DMS153 treated with DMSO at 0.1 percent for 48 hours (cell line): ENCODE measurements around the gene ZNF441.
A peak's percentile ranks its signal among the peaks of the same experiment; 100 is the strongest.
"Not testable (repeated sequence)": the region's sequence is repeated elsewhere in the genome, so short reads cannot be mapped to it uniquely, and the experiment has no call there.

Source experiments
- DNase-seq: peaks from one replicate; lab custom pipeline; 2025; ENCODE audit not compliant: unreplicated experiment; lab: John Stamatoyannopoulos, UW

The ZNF441 gene

GRCh38 chr19:11766597-11767591 lies at the start of gene ZNF441:
TSS of gene ZNF441 (plus strand) at chr19:11767000. CDS start at chr19:11767194, 194 bp downstream.
- peak; percentile 81 for DNase-seq

- DNase-seq = no peak
Measured at GRCh38 chr19:11721681-11722080, 45.1 kb upstream of the ZNF441 start.

- no peak for DNase-seq
Measured at GRCh38 chr19:11722414-11722813, 44.4 kb upstream of the ZNF441 start.

- no peak for DNase-seq
Measured at GRCh38 chr19:11729586-11729985, 37.2 kb upstream of the ZNF441 start.

GRCh38 chr19:11735375-11735774 lies 31.4 kb upstream of the ZNF441 start:
- no peak for DNase-seq

- no peak for DNase-seq
Measured at GRCh38 chr19:11736696-11737095, 30.1 kb upstream of the ZNF441 start.

- DNase-seq = peak; percentile 10
Measured at GRCh38 chr19:11737964-11738745, 28.6 kb upstream of the ZNF441 start.

- DNase-seq = peak; percentile 97
Measured at GRCh38 chr19:11738746-11739620, 27.8 kb upstream of the ZNF441 start, which contains the start of gene ZNF823. TSS of gene ZNF823 (minus strand) at chr19:11738946. CDS start at chr19:11738819, 127 bp downstream.

- no peak for DNase-seq
Measured at GRCh38 chr19:11745869-11746268, 20.9 kb upstream of the ZNF441 start.

- DNase-seq = no peak
Measured at GRCh38 chr19:11747277-11747676, 19.5 kb upstream of the ZNF441 start.

- no peak for DNase-seq
Measured at GRCh38 chr19:11749751-11750150, 17.0 kb upstream of the ZNF441 start.

GRCh38 chr19:11752244-11752736 lies 14.5 kb upstream of the ZNF441 start:
- DNase-seq = no peak

- DNase-seq = no peak
Measured at GRCh38 chr19:11754663-11755062, 12.1 kb upstream of the ZNF441 start.

GRCh38 chr19:11756965-11757364 lies 9.8 kb upstream of the ZNF441 start:
- no peak for DNase-seq

- no peak for DNase-seq
Measured at GRCh38 chr19:11759805-11760204, 7.0 kb upstream of the ZNF441 start.

GRCh38 chr19:11763117-11763516 lies 3.7 kb upstream of the ZNF441 start:
- no peak for DNase-seq

- DNase-seq = no peak
Measured at GRCh38 chr19:11763611-11764010, 3.2 kb upstream of the ZNF441 start.

- no peak for DNase-seq
Measured at GRCh38 chr19:11767633-11768133, 883 bp downstream of the ZNF441 start.

- DNase-seq = no peak
Measured at GRCh38 chr19:11769995-11770394, 3.2 kb downstream of the ZNF441 start.

GRCh38 chr19:11771520-11771919 lies 4.7 kb downstream of the ZNF441 start:
- DNase-seq = not testable (repeated sequence)
